Stomach (tissue), 9 donors: ENCODE results near the gene FARSA. TPM values are rescaled to one million over a fixed set of nuclear protein-coding genes. Genes with fewer than 3 reads are reported as not detected.

Experiments used
- DNase-seq, 2 donors: peaks; one replicate each; pipeline versions ENCODE4 v3.0.0 to v3.0.0-alpha.2; 2013 to 2019
- H3K27ac ChIP-seq, 5 donors: fragments of 200-600 bp in 4 of 5; sonication (generic) in 4 of 5; one replicate each; pipeline ENCODE4 v1.5.1; 2013 to 2019; ENCODE audit warnings: mild to moderate bottlenecking in 1 of 5, moderate library complexity in 1 of 5
- H3K27me3 ChIP-seq, 3 donors: fragments of 200-600 bp; sonication (generic); one replicate each; pipeline ENCODE4 v1.5.1; 2017 to 2019; ENCODE audit warnings: mixed run types in 1 of 3
- H3K36me3 ChIP-seq, 4 donors: fragments of 200-600 bp; sonication (generic); 1 replicate in 3 of 4; 2 replicates in 1 of 4; pipeline ENCODE4 v1.5.1; 2016 to 2019
- H3K4me1 ChIP-seq, 4 donors: fragments of 200-600 bp; sonication (generic); one replicate each; pipeline ENCODE4 v1.5.1; 2016 to 2019
- H3K4me3 ChIP-seq, 4 donors: fragments of 200-600 bp; sonication (generic) in 3 of 4; one replicate each; pipeline ENCODE4 v1.5.1; 2016 to 2019; ENCODE audit warnings: mild to moderate bottlenecking in 1 of 4
- H3K9me3 ChIP-seq, 4 donors: fragments of 200-600 bp; sonication (generic); one replicate each; pipeline ENCODE4 v1.5.1; 2016 to 2019
- CTCF ChIP-seq, 7 experiments: fragments of 450-650 bp in 4 of 7; fragments of 200-600 bp in 3 of 7; sonication (generic) in 3 of 7; IDR thresholded peaks; one replicate each; pipeline ENCODE4 v1.5.1; 2016 to 2019; ENCODE audit warnings: antibody characterized with exemption in 7 of 7, control low read depth in 2 of 7, mild to moderate bottlenecking in 1 of 7
- EP300 ChIP-seq: sonication (generic); formaldehyde crosslinking; IDR thresholded peaks from one replicate; pipeline ENCODE4 v1.6.1; 2017; ENCODE audit warnings: antibody characterized with exemption
- POLR2A ChIP-seq, 4 donors: fragments of 450-650 bp; IDR thresholded peaks; one replicate each; pipeline ENCODE4 v1.6.1; 2016; ENCODE audit warnings: antibody characterized with exemption in 4 of 4, control low read depth in 2 of 4, mild to moderate bottlenecking in 1 of 4, moderate library complexity in 1 of 4
- POLR2AphosphoS5 ChIP-seq, 3 donors: sonication (generic); formaldehyde crosslinking; IDR thresholded peaks; one replicate each; pipeline ENCODE4 v1.6.1; 2016; ENCODE audit warnings: antibody characterized with exemption in 3 of 3
- WGBS, 5 donors: extraction: QIAGEN DNeasy Blood & Tissue Kit in 3 of 5; methylation state at CpG; one replicate each; pipeline versions ENCODE4 v1.1.5 to v1.1.7; 2013 to 2018; 5-methylcytosine and 5-hydroxymethylcytosine counted together
- intact Hi-C: fragments of 100-400 bp; cut with DNase I; formaldehyde crosslinking; loops from one replicate; pipeline ENCODE4 v1.15.1; 2023; ENCODE audit warnings: low total_unique reads
- polyA plus RNA-seq, 3 donors: library from polyadenylated mRNA; stranded (reverse); fragments of 200-250 nt; gene quantifications; one replicate each; pipeline ENCODE4 v1.2.3, GENCODE V29; 2013
- total RNA-seq, 5 donors: library from RNA; depleted of rRNA; stranded (reverse); fragments of >200 nt; gene quantifications; one replicate each; pipeline versions ENCODE4 v1.1.0 to v1.2.3, GENCODE V29; 2014 to 2016
- donor health status: healthy with polysubstance abuse.
- donor health status: Bipolar disorder and iron deficiency.
- donor health status: healthy.

FARSA gene
- total and polyA plus RNA-seq, 8 donors, result 27.2 to 125 (median 39.8) TPM

GRCh38 chr19:12888006-12888603 is 45.4 kb downstream of the FARSA start:
- 70 to 78% (median 74%) methylated on average over 4 to 5 of the region's 5 CpGs for WGBS, 5 donors
- intact Hi-C loops, result loop anchor here (10.0 kb wide), 1 partner anchor 47 kb away; the partner anchor contains the start of genes CALR and FARSA
- peaks cover 33 to 47% (median 40%) of the 10 kb centered on the region in 4 donors for H3K4me1 ChIP-seq
- no peak overlapping the region for H3K4me3 ChIP-seq
- no peak for DNase-seq
- no peak overlapping the region for H3K27ac ChIP-seq
- H3K9me3 ChIP-seq, result peaks cover 0 to 15% (median 12%) of the 10 kb centered on the region in 4 donors
- no peak for TF ChIP-seq POLR2AphosphoS5 (IDR thresholded peaks at IDR 0.05)
- TF ChIP-seq EP300, result no peak
- no peak for TF ChIP-seq POLR2A (IDR thresholded peaks at IDR 0.05)
- no peak for TF ChIP-seq CTCF (IDR thresholded peaks at IDR 0.05)
- peaks cover 0 to 26% (median 12%) of the 10 kb centered on the region in 3 donors for H3K27me3 ChIP-seq
- peaks cover 0 to 3% (median under 1%) of the 10 kb centered on the region in 4 donors for H3K36me3 ChIP-seq

- H3K4me3 ChIP-seq, result peak within 1 kb of the TSS; percentile 46 to 59 (median 53)
- H3K9me3 ChIP-seq, result peaks cover 0 to 16% (median 12%) of the 10 kb centered on the region in 4 donors
- intact Hi-C loops, result loop anchor here (10.0 kb wide), 1 partner anchor 48 kb away; the partner anchor contains the start of genes CALR and FARSA
- no peak for TF ChIP-seq POLR2AphosphoS5 (IDR thresholded peaks at IDR 0.05)
- no peak for TF ChIP-seq POLR2A (IDR thresholded peaks at IDR 0.05)
- TF ChIP-seq CTCF (IDR thresholded peaks at IDR 0.05), result no peak
- TF ChIP-seq EP300, result no peak
- peaks cover 0 to 26% (median 12%) of the 10 kb centered on the region in 3 donors for H3K27me3 ChIP-seq
- peaks cover 29 to 45% (median 34%) of the 10 kb centered on the region in 4 donors for H3K4me1 ChIP-seq
- peak within 1 kb of the TSS in 1 of 5 donors; percentile 72 for H3K27ac ChIP-seq
- DNase-seq, result no peak
- 61 to 68% (median 67%) methylated on average over 11 to 17 of the region's 17 CpGs for WGBS, 5 donors
- H3K36me3 ChIP-seq, result no peaks in the 10 kb centered on the region
These were observed 46.4 kb downstream of the FARSA start, which contains the start of gene KLF1 for GRCh38 chr19:12886969-12887747. Gene KLF1, minus strand, starts transcription at chr19:12887201. Its CDS starts 61 bp downstream, at chr19:12887140.

- Histone ChIP-seq H3K36me3 (no peaks in the 10 kb centered on the region), H3K9me3 (peaks cover 0 to 16% (median 12%) of the 10 kb centered on the region in 4 donors), H3K4me1 (peaks cover 24 to 45% (median 33%) of the 10 kb centered on the region in 4 donors), H3K27me3 (peaks cover 0 to 26% (median 12%) of the 10 kb centered on the region in 3 donors), H3K4me3 (no peak overlapping the region), H3K27ac (no peak overlapping the region)
- intact Hi-C loops, result loop anchor here (10.0 kb wide), 1 partner anchor 48 kb away; the partner anchor contains the start of genes CALR and FARSA
- 73 to 75% (median 75%) methylated on average over 5 of the region's 5 CpGs for WGBS, 5 donors
- no peak for TF ChIP-seq POLR2A (IDR thresholded peaks at IDR 0.05)
- no peak for TF ChIP-seq EP300
- TF ChIP-seq POLR2AphosphoS5 (IDR thresholded peaks at IDR 0.05), result no peak
- no peak for DNase-seq
These were observed 46.9 kb downstream of the FARSA start for GRCh38 chr19:12886651-12886968.

GRCh38 chr19:12885749-12886650 is 47.5 kb downstream of the FARSA start:
- TF ChIP-seq CTCF (IDR thresholded peaks at IDR 0.05) (no peak), POLR2AphosphoS5 (IDR thresholded peaks at IDR 0.05) (no peak), EP300 (no peak), POLR2A (IDR thresholded peaks at IDR 0.05) (no peak)
- intact Hi-C loops, result loop anchor here (10.0 kb wide), 1 partner anchor 49 kb away; the partner anchor contains the start of genes CALR and FARSA
- peak overlapping the region; percentile 46 to 59 (median 53) for H3K4me3 ChIP-seq
- H3K9me3 ChIP-seq, result peaks cover 0 to 16% (median 12%) of the 10 kb centered on the region in 4 donors
- H3K4me1 ChIP-seq, result peaks cover 23 to 41% (median 30%) of the 10 kb centered on the region in 4 donors
- DNase-seq, result peak in 1 of 2 donors; percentile 34
- H3K36me3 ChIP-seq, result no peaks in the 10 kb centered on the region
- peak overlapping the region; percentile 47 to 72 (median 61) for H3K27ac ChIP-seq
- WGBS, 5 donors, result 7 to 16% (median 10%) methylated on average over 14 to 53 of the region's 53 CpGs
- H3K27me3 ChIP-seq, result peaks cover 0 to 26% (median 12%) of the 10 kb centered on the region in 3 donors
